HUES64 (cell line): ENCODE measurements around the gene XPNPEP2.

Experiments used
- H3K27ac ChIP-seq: 2 replicates; pipeline ENCODE4 v1.7.0; 2013; ENCODE audit warnings: low read depth, low read length, inconsistent platforms
- H3K27me3 ChIP-seq: 2 replicates; pipeline ENCODE4 v1.6.1; 2013; ENCODE audit warnings: mild to moderate bottlenecking, low read length; ENCODE audit not compliant: insufficient read depth
- H3K36me3 ChIP-seq: 2 replicates; pipeline ENCODE4 v1.6.1; 2013; ENCODE audit warnings: mild to moderate bottlenecking, low read length; ENCODE audit not compliant: insufficient read depth
- H3K4me1 ChIP-seq: 2 replicates; pipeline ENCODE4 v1.6.1; 2013; ENCODE audit warnings: mild to moderate bottlenecking, low read length, moderate library complexity; ENCODE audit not compliant: insufficient read depth
- H3K4me3 ChIP-seq: 2 replicates; pipeline ENCODE4 v1.5.1; 2013; ENCODE audit warnings: mild to moderate bottlenecking, low read length, moderate library complexity
- H3K9ac ChIP-seq: 2 replicates; pipeline ENCODE4 v1.6.1; 2013; ENCODE audit warnings: mild to moderate bottlenecking, low read depth, low read length
- H3K9me3 ChIP-seq: 2 replicates; pipeline ENCODE4 v1.6.1; 2013; ENCODE audit warnings: low read depth, low read length; ENCODE audit not compliant: insufficient read depth
- WGBS: fragments of 150-250, 120-280 bp; methylation state at CpG from one replicate; pipeline ENCODE4 v1.1.7; 2013; ENCODE audit warnings: missing lambda C conversion rate; 5-methylcytosine and 5-hydroxymethylcytosine counted together

XPNPEP2 gene

GRCh38 chrX:129768586-129769466, 30.0 kb downstream of the XPNPEP2 start:
- 90% methylated on average over 8 of the region's 8 CpGs for WGBS
- Histone ChIP-seq H3K4me1 (no peaks in the 10 kb centered on the region), H3K27me3 (no peaks in the 10 kb centered on the region), H3K27ac (no peak overlapping the region), H3K9me3 (no peaks in the 10 kb centered on the region), H3K9ac (no peak overlapping the region), H3K36me3 (no peaks in the 10 kb centered on the region), H3K4me3 (no peak overlapping the region)

GRCh38 chrX:129769467-129770154, 30.8 kb downstream of the XPNPEP2 start:
- WGBS: 68% methylated on average over 9 of the region's 9 CpGs
- Histone ChIP-seq H3K27ac (no peak overlapping the region), H3K36me3 (no peaks in the 10 kb centered on the region), H3K27me3 (no peaks in the 10 kb centered on the region), H3K4me1 (no peaks in the 10 kb centered on the region), H3K9ac (no peak overlapping the region), H3K4me3 (no peak overlapping the region), H3K9me3 (no peaks in the 10 kb centered on the region)

GRCh38 chrX:129771266-129771995, 32.7 kb downstream of the XPNPEP2 start:
- Histone ChIP-seq H3K4me3 (no peak overlapping the region), H3K4me1 (no peaks in the 10 kb centered on the region), H3K36me3 (no peaks in the 10 kb centered on the region), H3K9ac (no peak overlapping the region), H3K27ac (no peak overlapping the region), H3K9me3 (no peaks in the 10 kb centered on the region), H3K27me3 (no peaks in the 10 kb centered on the region)
- WGBS: 92% methylated on average over 14 of the region's 14 CpGs

- H3K4me3 ChIP-seq: no peak overlapping the region
- H3K27ac ChIP-seq: no peak overlapping the region
- H3K27me3 ChIP-seq: no peaks in the 10 kb centered on the region
- no peaks in the 10 kb centered on the region for H3K4me1 ChIP-seq
- no peaks in the 10 kb centered on the region for H3K9me3 ChIP-seq
- H3K9ac ChIP-seq: no peak overlapping the region
- no peaks in the 10 kb centered on the region for H3K36me3 ChIP-seq
- WGBS: 85% methylated on average over 12 of the region's 14 CpGs
Measured at GRCh38 chrX:129772796-129773431, 34.1 kb downstream of the XPNPEP2 start.

- Histone ChIP-seq H3K27me3 (no peaks in the 10 kb centered on the region), H3K27ac (no peak overlapping the region), H3K9me3 (no peaks in the 10 kb centered on the region), H3K9ac (no peak overlapping the region), H3K36me3 (no peaks in the 10 kb centered on the region), H3K4me1 (no peaks in the 10 kb centered on the region), H3K4me3 (no peak overlapping the region)
- 97% methylated on average over 2 of the region's 4 CpGs for WGBS
Measured at GRCh38 chrX:129773649-129774458, 35.1 kb downstream of the XPNPEP2 start.

GRCh38 chrX:129777218-129778030, 38.6 kb downstream of the XPNPEP2 start:
- H3K27ac ChIP-seq: no peak overlapping the region
- no peak overlapping the region for H3K4me3 ChIP-seq
- no peaks in the 10 kb centered on the region for H3K36me3 ChIP-seq
- no peaks in the 10 kb centered on the region for H3K4me1 ChIP-seq
- H3K27me3 ChIP-seq: no peaks in the 10 kb centered on the region
- H3K9me3 ChIP-seq: no peaks in the 10 kb centered on the region
- H3K9ac ChIP-seq: no peak overlapping the region
- 93% methylated on average over 29 of the region's 30 CpGs for WGBS

GRCh38 chrX:129779086-129779672, 40.4 kb downstream of the XPNPEP2 start:
- no peaks in the 10 kb centered on the region for H3K9me3 ChIP-seq
- 94% methylated on average over 7 of the region's 7 CpGs for WGBS
- no peaks in the 10 kb centered on the region for H3K4me1 ChIP-seq
- H3K27ac ChIP-seq: no peak overlapping the region
- H3K27me3 ChIP-seq: no peaks in the 10 kb centered on the region
- no peak overlapping the region for H3K9ac ChIP-seq
- no peak overlapping the region for H3K4me3 ChIP-seq
- no peaks in the 10 kb centered on the region for H3K36me3 ChIP-seq

GRCh38 chrX:129779747-129780146, 41.0 kb downstream of the XPNPEP2 start, which contains the start of gene SASH3:
Gene SASH3, plus strand, starts transcription at chrX:129779949. Its CDS starts 149 bp downstream, at chrX:129780098.
- 91% methylated on average over 13 of the region's 13 CpGs for WGBS
- no peaks in the 10 kb centered on the region for H3K36me3 ChIP-seq
- no peaks in the 10 kb centered on the region for H3K9me3 ChIP-seq
- no peaks in the 10 kb centered on the region for H3K4me1 ChIP-seq
- H3K27ac ChIP-seq: no peak within 1 kb of the TSS
- H3K4me3 ChIP-seq: no peak within 1 kb of the TSS
- no peak within 1 kb of the TSS for H3K9ac ChIP-seq
- no peaks in the 10 kb centered on the region for H3K27me3 ChIP-seq

- H3K36me3 ChIP-seq: no peaks in the 10 kb centered on the region
- no peaks in the 10 kb centered on the region for H3K9me3 ChIP-seq
- no peaks in the 10 kb centered on the region for H3K27me3 ChIP-seq
- no peak overlapping the region for H3K9ac ChIP-seq
- WGBS: 95% methylated on average over 6 of the region's 6 CpGs
- H3K4me3 ChIP-seq: no peak overlapping the region
- no peak overlapping the region for H3K27ac ChIP-seq
- H3K4me1 ChIP-seq: no peaks in the 10 kb centered on the region
Measured at GRCh38 chrX:129780441-129781105, 41.8 kb downstream of the XPNPEP2 start.
